HL-60/S4 (cell line): ENCODE results near the gene RGS19.
"Not testable (repeated sequence)": the region's sequence is repeated elsewhere in the genome, so short reads cannot be mapped to it uniquely, and the experiment has no call there.

Experiments
- in situ Hi-C: fragments of 300-500 bp; cut with MboI; formaldehyde crosslinking; loops from 2 replicates; pipeline ENCODE4 v1.14.3; 2022; ENCODE audit warnings: low sequenced_read_pairs

The RGS19 gene

GRCh38 chr20:64095927-64096326 lies 16.6 kb upstream of the RGS19 start:
- in situ Hi-C loops: no loop called here

GRCh38 chr20:64095455-64095854 lies 16.1 kb upstream of the RGS19 start:
- in situ Hi-C loops: no loop called here

- in situ Hi-C loops: no loop called here
Measured at GRCh38 chr20:64093013-64093503, 13.7 kb upstream of the RGS19 start.

- in situ Hi-C loops: no loop called here
Measured at GRCh38 chr20:64092258-64093012, 13.1 kb upstream of the RGS19 start.

- in situ Hi-C loops: no loop called here
Measured at GRCh38 chr20:64091770-64092169, 12.5 kb upstream of the RGS19 start.

GRCh38 chr20:64091340-64091739 lies 12.0 kb upstream of the RGS19 start:
- in situ Hi-C loops: no loop called here

- in situ Hi-C loops: no loop called here
Measured at GRCh38 chr20:64090165-64090564, 10.8 kb upstream of the RGS19 start.

GRCh38 chr20:64088586-64088985 lies 9.3 kb upstream of the RGS19 start:
- in situ Hi-C loops: not testable (repeated sequence)

- in situ Hi-C loops: not testable (repeated sequence)
Measured at GRCh38 chr20:64087226-64087825, 8.0 kb upstream of the RGS19 start.

GRCh38 chr20:64086801-64087200 lies 7.5 kb upstream of the RGS19 start:
- in situ Hi-C loops: no loop called here

- in situ Hi-C loops: no loop called here
Measured at GRCh38 chr20:64084685-64085152, 5.4 kb upstream of the RGS19 start.

- in situ Hi-C loops: no loop called here
Measured at GRCh38 chr20:64083804-64084684, 4.7 kb upstream of the RGS19 start, which contains the start of gene LKAAEAR1. TSS of gene LKAAEAR1 (minus strand) at chr20:64084398. CDS start at chr20:64084219, 179 bp downstream.

GRCh38 chr20:64083378-64083803 lies 4.1 kb upstream of the RGS19 start:
- in situ Hi-C loops: no loop called here

- in situ Hi-C loops: no loop called here
Measured at GRCh38 chr20:64082820-64083377, 3.6 kb upstream of the RGS19 start.

GRCh38 chr20:64082126-64082731 lies 2.9 kb upstream of the RGS19 start:
- in situ Hi-C loops: no loop called here

- in situ Hi-C loops: no loop called here
Measured at GRCh38 chr20:64081624-64081964, 2.3 kb upstream of the RGS19 start.

- in situ Hi-C loops: no loop called here
Measured at GRCh38 chr20:64080813-64081623, 1.7 kb upstream of the RGS19 start.

GRCh38 chr20:64080013-64080812 lies 895 bp upstream of the RGS19 start, which contains the start of gene OPRL1:
TSS of gene OPRL1 (plus strand) at chr20:64080082. CDS start at chr20:64092721, 12,639 bp downstream.
- in situ Hi-C loops: no loop called here

GRCh38 chr20:64078934-64079272 lies 415 bp downstream of the RGS19 start:
- in situ Hi-C loops: no loop called here
